ENCODE measurements around the gene MARK4. TPM values are rescaled to one million over a fixed set of nuclear protein-coding genes. Genes with fewer than 3 reads are reported as not detected.
"Not testable (repeated sequence)": the region's sequence is repeated elsewhere in the genome, so short reads cannot be mapped to it uniquely, and the experiment has no call there.

The MARK4 gene
- total RNA-seq, 4 donors from 2014 or later: 14.0 to 35.5 (median 20.6) TPM

- Histone ChIP-seq H3K4me1 (peaks cover 0 to under 1% (median 0%) of the 10 kb centered on the region in 3 donors), H3K4me3 (no peak overlapping the region), H3K27me3 (peaks cover 78% of the 10 kb centered on the region), H3K9me3 (no peaks in the 10 kb centered on the region), H3K27ac (no peak overlapping the region), H3K36me3 (no peaks in the 10 kb centered on the region)
- ATAC-seq: no peak
- TF ChIP-seq POLR2A (IDR thresholded peaks at IDR 0.05): no peak
- TF ChIP-seq POLR2AphosphoS5 (IDR thresholded peaks at IDR 0.05): no peak
- TF ChIP-seq CTCF (IDR thresholded peaks at IDR 0.05): no peak
- no peak for TF ChIP-seq EP300 (IDR thresholded peaks at IDR 0.05)
- WGBS, 2 donors (ENCODE audit: low coverage in 1 of 2): 76 to 85% methylated on average over 2 to 6 of the region's 6 CpGs
Measured at GRCh38 chr19:45222724-45223123, 28.3 kb upstream of the MARK4 start.

DNA sequence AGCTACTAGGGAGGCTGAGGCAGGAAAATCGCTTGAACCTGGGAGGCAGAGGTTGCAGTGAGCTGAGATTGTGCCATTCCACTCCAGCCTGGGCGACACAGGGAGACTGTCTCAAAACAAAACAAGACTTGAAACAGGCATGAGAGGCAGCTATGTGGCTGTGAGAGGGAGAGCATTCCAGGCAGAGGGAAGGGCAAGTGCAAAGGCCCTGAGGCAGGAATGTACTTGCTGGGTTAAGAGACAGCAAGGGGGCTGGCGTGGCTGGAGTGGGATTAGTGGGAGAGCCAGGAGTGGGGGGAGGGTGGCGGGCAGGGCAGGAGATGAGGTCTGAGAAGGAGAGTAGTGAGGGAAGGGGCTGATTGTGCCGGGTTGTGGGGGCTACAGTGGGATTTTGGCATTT, 27.2 kb upstream of the MARK4 start:
- no peaks in the 10 kb centered on the region for H3K4me1 ChIP-seq
- WGBS, 2 donors (ENCODE audit: low coverage in 1 of 2): 87 to 100% methylated on average over 1 to 4 of the region's 5 CpGs
- ATAC-seq: no peak
- H3K4me3 ChIP-seq: no peak overlapping the region
- H3K36me3 ChIP-seq: no peaks in the 10 kb centered on the region
- peaks cover 75% of the 10 kb centered on the region for H3K27me3 ChIP-seq
- H3K9me3 ChIP-seq: no peaks in the 10 kb centered on the region
- no peak overlapping the region for H3K27ac ChIP-seq
- no peak for TF ChIP-seq EP300 (IDR thresholded peaks at IDR 0.05)
- no peak for TF ChIP-seq POLR2A (IDR thresholded peaks at IDR 0.05)
- no peak for TF ChIP-seq POLR2AphosphoS5 (IDR thresholded peaks at IDR 0.05)
- no peak for TF ChIP-seq CTCF (IDR thresholded peaks at IDR 0.05)

GRCh38 chr19:45224645-45225044, 26.4 kb upstream of the MARK4 start:
- no CpG with 5 or more reads among the region's 11 CpGs for WGBS, 2 donors (ENCODE audit: low coverage in 1 of 2)
- no peak overlapping the region for H3K27ac ChIP-seq
- ATAC-seq: no peak
- H3K36me3 ChIP-seq: no peaks in the 10 kb centered on the region
- no peak overlapping the region for H3K4me3 ChIP-seq
- H3K27me3 ChIP-seq: peaks cover 71% of the 10 kb centered on the region
- H3K4me1 ChIP-seq: no peaks in the 10 kb centered on the region
- TF ChIP-seq EP300 (IDR thresholded peaks at IDR 0.05) (no peak), POLR2AphosphoS5 (IDR thresholded peaks at IDR 0.05) (no peak), POLR2A (IDR thresholded peaks at IDR 0.05) (no peak), CTCF (IDR thresholded peaks at IDR 0.05) (no peak)
- H3K9me3 ChIP-seq: no peaks in the 10 kb centered on the region

- not testable (repeated sequence) for H3K4me1 ChIP-seq, H3K9me3 ChIP-seq, H3K4me3 ChIP-seq, ATAC-seq, H3K27ac ChIP-seq, H3K36me3 ChIP-seq
- 58 to 69% methylated on average over 1 to 2 of the region's 2 CpGs for WGBS, 2 donors (ENCODE audit: low coverage in 1 of 2)
- peaks cover 65% of the 10 kb centered on the region for H3K27me3 ChIP-seq
Measured at GRCh38 chr19:45229056-45229455, 22.0 kb upstream of the MARK4 start.

DNA sequence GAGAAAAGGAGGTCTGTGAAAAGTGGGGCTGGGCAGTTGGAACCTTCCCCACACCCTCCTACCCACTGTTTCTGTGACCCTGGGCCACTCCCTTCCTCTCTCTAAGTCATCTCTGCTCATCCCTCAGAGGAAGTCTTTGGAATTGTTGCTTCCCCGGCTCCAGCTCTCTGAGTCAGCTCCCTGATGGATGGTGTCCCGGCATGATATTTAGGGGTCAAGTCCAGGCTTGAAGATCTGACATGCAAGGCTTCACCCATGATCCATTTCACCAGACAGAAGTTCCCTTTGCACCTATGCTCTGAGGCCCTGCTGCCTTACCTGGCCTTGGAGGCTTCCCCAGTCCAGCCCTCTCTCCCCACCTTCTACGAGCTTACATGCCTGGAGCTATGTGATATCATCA, 19.2 kb upstream of the MARK4 start:
- Histone ChIP-seq H3K4me1 (peaks cover 0 to 7% (median 0%) of the 10 kb centered on the region in 3 donors), H3K27me3 (peaks cover 70% of the 10 kb centered on the region), H3K36me3 (no peaks in the 10 kb centered on the region), H3K27ac (no peak overlapping the region), H3K9me3 (no peaks in the 10 kb centered on the region), H3K4me3 (no peak overlapping the region)
- WGBS, 2 donors (ENCODE audit: low coverage in 1 of 2): 49 to 85% methylated on average over 1 to 2 of the region's 3 CpGs
- TF ChIP-seq POLR2A (IDR thresholded peaks at IDR 0.05): no peak
- no peak for TF ChIP-seq POLR2AphosphoS5 (IDR thresholded peaks at IDR 0.05)
- TF ChIP-seq CTCF (IDR thresholded peaks at IDR 0.05): no peak
- TF ChIP-seq EP300 (IDR thresholded peaks at IDR 0.05): no peak
- no peak for ATAC-seq

Measured in gastroesophageal sphincter (tissue), 4 donors.